GM13977 (cell line): Measurements from ENCODE around the gene DQX1.

Experiments
- DNase-seq: peaks from one replicate; pipeline ENCODE4 v3.0.0; 2012; ENCODE audit warnings: low spot score
- in situ Hi-C: fragments of 300-500 bp; cut with MboI; formaldehyde crosslinking; loops from one replicate; pipeline ENCODE4 v1.12.0; 2022; ENCODE audit warnings: low sequenced_read_pairs, low pct_unique_long_range_greater_than_20kb, mixed read lengths, inconsistent platforms; ENCODE audit not compliant: unreplicated experiment
- TF ChIP-seq, protein P1 (sequence below): IDR thresholded peaks from 2 replicates; pipeline ENCODE4 v1.5.1; 2012; ENCODE audit warnings: mild to moderate bottlenecking, control low read depth; ENCODE audit not compliant: insufficient read depth; ENCODE audit errors: extremely low read depth, missing control alignments

The DQX1 gene, protein sequence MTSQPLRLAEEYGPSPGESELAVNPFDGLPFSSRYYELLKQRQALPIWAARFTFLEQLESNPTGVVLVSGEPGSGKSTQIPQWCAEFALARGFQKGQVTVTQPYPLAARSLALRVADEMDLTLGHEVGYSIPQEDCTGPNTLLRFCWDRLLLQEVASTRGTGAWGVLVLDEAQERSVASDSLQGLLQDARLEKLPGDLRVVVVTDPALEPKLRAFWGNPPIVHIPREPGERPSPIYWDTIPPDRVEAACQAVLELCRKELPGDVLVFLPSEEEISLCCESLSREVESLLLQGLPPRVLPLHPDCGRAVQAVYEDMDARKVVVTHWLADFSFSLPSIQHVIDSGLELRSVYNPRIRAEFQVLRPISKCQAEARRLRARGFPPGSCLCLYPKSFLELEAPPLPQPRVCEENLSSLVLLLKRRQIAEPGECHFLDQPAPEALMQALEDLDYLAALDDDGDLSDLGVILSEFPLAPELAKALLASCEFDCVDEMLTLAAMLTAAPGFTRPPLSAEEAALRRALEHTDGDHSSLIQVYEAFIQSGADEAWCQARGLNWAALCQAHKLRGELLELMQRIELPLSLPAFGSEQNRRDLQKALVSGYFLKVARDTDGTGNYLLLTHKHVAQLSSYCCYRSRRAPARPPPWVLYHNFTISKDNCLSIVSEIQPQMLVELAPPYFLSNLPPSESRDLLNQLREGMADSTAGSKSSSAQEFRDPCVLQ

GRCh38 chr2:74525717-74526648, at the start of gene DQX1:
Gene DQX1 (minus strand): TSS chr2:74526231. CDS start chr2:74525729, 502 bp downstream.
- peak; percentile 75 for DNase-seq
- in situ Hi-C loops = no loop called here
- TF ChIP-seq, protein P1, sequence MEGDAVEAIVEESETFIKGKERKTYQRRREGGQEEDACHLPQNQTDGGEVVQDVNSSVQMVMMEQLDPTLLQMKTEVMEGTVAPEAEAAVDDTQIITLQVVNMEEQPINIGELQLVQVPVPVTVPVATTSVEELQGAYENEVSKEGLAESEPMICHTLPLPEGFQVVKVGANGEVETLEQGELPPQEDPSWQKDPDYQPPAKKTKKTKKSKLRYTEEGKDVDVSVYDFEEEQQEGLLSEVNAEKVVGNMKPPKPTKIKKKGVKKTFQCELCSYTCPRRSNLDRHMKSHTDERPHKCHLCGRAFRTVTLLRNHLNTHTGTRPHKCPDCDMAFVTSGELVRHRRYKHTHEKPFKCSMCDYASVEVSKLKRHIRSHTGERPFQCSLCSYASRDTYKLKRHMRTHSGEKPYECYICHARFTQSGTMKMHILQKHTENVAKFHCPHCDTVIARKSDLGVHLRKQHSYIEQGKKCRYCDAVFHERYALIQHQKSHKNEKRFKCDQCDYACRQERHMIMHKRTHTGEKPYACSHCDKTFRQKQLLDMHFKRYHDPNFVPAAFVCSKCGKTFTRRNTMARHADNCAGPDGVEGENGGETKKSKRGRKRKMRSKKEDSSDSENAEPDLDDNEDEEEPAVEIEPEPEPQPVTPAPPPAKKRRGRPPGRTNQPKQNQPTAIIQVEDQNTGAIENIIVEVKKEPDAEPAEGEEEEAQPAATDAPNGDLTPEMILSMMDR = no peak

DNA sequence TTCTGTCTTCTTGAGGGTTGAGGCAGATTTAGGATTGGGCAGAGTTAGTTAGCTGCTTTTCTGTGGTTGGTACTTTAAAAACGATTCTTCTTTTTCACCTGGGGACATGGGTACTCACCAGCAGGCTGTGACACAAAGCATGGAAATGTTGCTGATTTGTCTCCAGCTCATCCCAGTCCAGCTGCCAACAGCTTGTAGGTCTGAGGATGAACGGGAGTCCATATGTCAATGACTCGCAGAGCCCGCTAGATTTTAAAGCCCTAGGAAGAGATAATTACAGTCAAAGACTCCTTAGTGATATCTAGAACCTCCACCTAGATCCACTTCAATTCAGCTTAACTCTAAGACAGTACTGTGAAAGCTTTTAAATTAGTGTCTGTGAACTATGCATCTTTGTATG, 49.3 kb upstream of the DQX1 start:
- TF ChIP-seq, protein P1 = no peak
- no peak for DNase-seq
- in situ Hi-C loops = loop anchor here (25.0 kb wide), 1 partner anchor 88 kb away; the partner anchor contains the start of genes CCDC142, LBX2 and TTC31

DNA sequence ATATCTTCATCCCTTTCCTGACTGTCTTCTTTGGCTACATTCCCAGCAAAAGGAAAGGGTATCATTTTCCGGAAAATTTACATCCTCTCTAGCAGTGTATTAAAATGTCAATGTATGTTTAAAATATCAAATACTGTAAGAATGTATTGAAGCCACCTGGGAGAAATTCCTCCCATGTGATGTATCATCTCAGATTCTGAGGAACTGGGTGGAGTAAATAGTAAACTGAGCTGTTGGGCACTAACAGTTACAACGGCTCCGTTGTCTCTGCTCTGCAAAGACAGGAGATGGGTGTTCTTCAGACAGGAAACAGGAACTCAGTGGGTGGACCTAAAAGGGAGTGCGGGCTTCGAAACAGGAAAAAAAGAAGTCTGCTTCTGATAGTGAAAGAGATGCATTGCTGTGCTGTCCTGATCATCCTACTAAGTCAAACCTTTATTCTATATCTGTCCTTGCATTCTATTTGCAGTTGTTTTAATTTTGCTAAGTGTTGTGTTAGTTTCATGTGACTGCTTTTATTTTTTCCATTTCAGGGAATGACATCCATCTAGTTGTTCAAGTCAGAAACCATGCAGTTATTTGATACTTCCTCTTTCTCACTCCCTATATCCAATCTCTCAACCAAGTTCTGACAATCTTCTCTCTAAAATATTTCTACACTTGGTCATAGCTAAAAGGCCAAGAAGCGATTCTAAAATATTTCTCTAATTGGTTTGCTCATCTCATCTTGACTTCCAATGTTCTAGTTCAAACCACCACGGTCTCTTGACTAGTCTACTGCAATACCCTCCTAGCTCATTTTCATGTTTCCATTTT, 47.9 kb upstream of the DQX1 start:
- DNase-seq = no peak
- in situ Hi-C loops = no loop called here
- TF ChIP-seq, protein P1 = no peak

- TF ChIP-seq, protein P1 = peak; percentile 58
- no peak for DNase-seq
- in situ Hi-C loops = no loop called here
Observed at GRCh38 chr2:74572178-74572925, 46.3 kb upstream of the DQX1 start.

- DNase-seq = peak; percentile 73
- in situ Hi-C loops = no loop called here
- TF ChIP-seq, protein P1 = no peak
Observed at GRCh38 chr2:74571058-74571457, 45.0 kb upstream of the DQX1 start.
